Neural progenitor cell (in vitro differentiated cells): Measurements from ENCODE around the gene ATP6V0D1. TPM values are rescaled to one million over a fixed set of nuclear protein-coding genes. Genes with fewer than 3 reads are reported as not detected.
"Not testable (repeated sequence)": the region's sequence is repeated elsewhere in the genome, so short reads cannot be mapped to it uniquely, and the experiment has no call there.

Experiments used
- DNase-seq: peaks from one replicate; pipeline ENCODE4 v3.0.0-alpha.2; 2016; ENCODE audit warnings: low spot score
- H2AFZ ChIP-seq: fragments of 200-600 bp; sonication (generic); replicated peaks from 2 replicates; pipeline ENCODE4 v1.6.1; 2016; ENCODE audit warnings: antibody characterized with exemption
- H3F3A ChIP-seq: fragments of 200-600 bp; sonication (generic); 2 replicates; pipeline ENCODE4 v1.6.1; 2016; ENCODE audit warnings: antibody characterized with exemption, low read depth
- H3K27ac ChIP-seq: fragments of 200-600 bp; sonication (generic); 2 replicates; pipeline ENCODE4 v1.5.1; 2016; ENCODE audit warnings: mild to moderate bottlenecking
- H3K27me3 ChIP-seq: fragments of 200-600 bp; sonication (generic); 2 replicates; pipeline ENCODE4 v1.6.1; 2016; ENCODE audit warnings: mild to moderate bottlenecking, moderate library complexity
- H3K36me3 ChIP-seq: fragments of 200-600 bp; sonication (generic); 2 replicates; pipeline ENCODE4 v1.5.1; 2016
- H3K4me1 ChIP-seq: fragments of 200-600 bp; sonication (generic); 2 replicates; pipeline ENCODE4 v1.6.1; 2016; ENCODE audit warnings: mixed run types
- H3K4me2 ChIP-seq: fragments of 200-600 bp; sonication (generic); 2 replicates; pipeline ENCODE4 v1.6.1; 2016
- H3K4me3 ChIP-seq: fragments of 200-600 bp; sonication (generic); 2 replicates; pipeline ENCODE4 v1.5.1; 2016
- H3K79me2 ChIP-seq: fragments of 200-600 bp; sonication (generic); 2 replicates; pipeline ENCODE4 v1.6.1; 2016; ENCODE audit warnings: low read depth
- H3K9ac ChIP-seq: fragments of 200-600 bp; sonication (generic); 2 replicates; pipeline ENCODE4 v1.6.1; 2016
- H3K9me3 ChIP-seq: fragments of 200-600 bp; sonication (generic); 2 replicates; pipeline ENCODE4 v1.5.1; 2016; ENCODE audit warnings: low read depth
- H4K20me1 ChIP-seq: fragments of 200-600 bp; sonication (generic); 2 replicates; pipeline ENCODE4 v1.6.1; 2016; ENCODE audit warnings: low read depth
- H3K27ac Mint-ChIP-seq: 3 replicates; pipeline ENCODE4 v1.8.0; 2021; ENCODE audit warnings: mixed read lengths
- H3K27me3 Mint-ChIP-seq: 2 replicates; pipeline ENCODE4 v1.8.0; 2022; ENCODE audit warnings: low read depth, mild to moderate bottlenecking, inconsistent platforms, moderate library complexity, mixed read lengths; ENCODE audit not compliant: insufficient read depth
- H3K36me3 Mint-ChIP-seq: 3 replicates; pipeline ENCODE4 v1.8.0; 2021; ENCODE audit warnings: mixed read lengths
- H3K4me1 Mint-ChIP-seq: 3 replicates; pipeline ENCODE4 v1.8.0; 2021; ENCODE audit warnings: mixed read lengths
- H3K4me3 Mint-ChIP-seq: 3 replicates; pipeline ENCODE4 v1.8.0; 2021; ENCODE audit warnings: mild to moderate bottlenecking, moderate library complexity, mixed read lengths
- H3K9me3 Mint-ChIP-seq: 3 replicates; pipeline ENCODE4 v1.8.0; 2020; ENCODE audit warnings: mixed read lengths
- CTCF ChIP-seq: fragments of 200-600 bp; sonication (generic); IDR thresholded peaks from 2 replicates; pipeline ENCODE4 v1.5.1; 2017; ENCODE audit warnings: antibody characterized with exemption, mild to moderate bottlenecking
- EZH2 ChIP-seq: fragments of 200-600 bp; sonication (generic); IDR thresholded peaks from 2 replicates; pipeline ENCODE4 v1.6.1; 2017; ENCODE audit warnings: antibody characterized with exemption, mild to moderate bottlenecking, moderate library complexity
- EZH2phosphoT487 ChIP-seq: fragments of 200-600 bp; sonication (generic); IDR thresholded peaks from 2 replicates; pipeline ENCODE4 v1.6.1; 2017; ENCODE audit warnings: antibody characterized with exemption
- total RNA-seq: library from RNA; depleted of rRNA; stranded (reverse); fragments of >200 nt; gene quantifications from 2 replicates; pipeline ENCODE4 v1.2.3, GENCODE V29; 2015; ENCODE audit warnings: low replicate concordance

Gene ATP6V0D1
- total RNA-seq, 1 donor from 2014 or later: 29.7 TPM

- H3K4me3 Mint-ChIP-seq: no peak overlapping the region
- peaks cover 9% of the 10 kb centered on the region for H3K4me1 Mint-ChIP-seq
- Histone ChIP-seq H3K36me3 (no peaks in the 10 kb centered on the region), H3F3A (peaks cover 5% of the 10 kb centered on the region), H2AFZ (no peak overlapping the region), H3K79me2 (no peaks in the 10 kb centered on the region), H3K4me1 (no peaks in the 10 kb centered on the region), H3K4me3 (no peak overlapping the region), H4K20me1 (no peaks in the 10 kb centered on the region), H3K27ac (no peak overlapping the region), H3K9ac (no peak overlapping the region), H3K27me3 (peaks cover 23% of the 10 kb centered on the region), H3K4me2 (no peak overlapping the region), H3K9me3 (no peaks in the 10 kb centered on the region)
- DNase-seq: no peak
- no peaks in the 10 kb centered on the region for H3K36me3 Mint-ChIP-seq
- no peaks in the 10 kb centered on the region for H3K9me3 Mint-ChIP-seq
- peak overlapping the region; percentile 25 for H3K27ac Mint-ChIP-seq
- peaks cover 6% of the 10 kb centered on the region for H3K27me3 Mint-ChIP-seq
- TF ChIP-seq EZH2phosphoT487 (no peak), EZH2 (no peak), CTCF (no peak)
These were observed 35.6 kb upstream of the ATP6V0D1 start for GRCh38 chr16:67516296-67517154.

- Histone ChIP-seq H3K4me2 (no peak overlapping the region), H3K27ac (no peak overlapping the region), H3K79me2 (no peaks in the 10 kb centered on the region), H3F3A (no peaks in the 10 kb centered on the region), H3K36me3 (no peaks in the 10 kb centered on the region), H3K4me3 (no peak overlapping the region), H3K4me1 (no peaks in the 10 kb centered on the region), H4K20me1 (no peaks in the 10 kb centered on the region), H3K9ac (no peak overlapping the region), H3K27me3 (peaks cover 22% of the 10 kb centered on the region), H3K9me3 (no peaks in the 10 kb centered on the region), H2AFZ (no peak overlapping the region)
- Mint-ChIP-seq H3K27me3 (peaks cover 4% of the 10 kb centered on the region), H3K27ac (no peak overlapping the region), H3K4me3 (no peak overlapping the region), H3K36me3 (no peaks in the 10 kb centered on the region), H3K4me1 (peaks cover 5% of the 10 kb centered on the region), H3K9me3 (no peaks in the 10 kb centered on the region)
- TF ChIP-seq CTCF (peak; percentile 74), EZH2phosphoT487 (no peak)
- DNase-seq: peak; percentile 83
These were observed 33.4 kb upstream of the ATP6V0D1 start for GRCh38 chr16:67514382-67514828.

GRCh38 chr16:67513892-67514291, 32.9 kb upstream of the ATP6V0D1 start:
- H4K20me1 ChIP-seq, H3K4me3 ChIP-seq, H3K27ac ChIP-seq, H2AFZ ChIP-seq, H3K4me1 Mint-ChIP-seq, H3K27me3 Mint-ChIP-seq, H3K27ac Mint-ChIP-seq, DNase-seq, H3K79me2 ChIP-seq, H3K9ac ChIP-seq, H3K9me3 Mint-ChIP-seq, H3K4me2 ChIP-seq, H3K4me3 Mint-ChIP-seq, H3K9me3 ChIP-seq, H3F3A ChIP-seq, H3K36me3 ChIP-seq, H3K4me1 ChIP-seq, H3K36me3 Mint-ChIP-seq: not testable (repeated sequence)
- H3K27me3 ChIP-seq: peaks cover 20% of the 10 kb centered on the region

- H3K36me3 Mint-ChIP-seq: no peaks in the 10 kb centered on the region
- Histone ChIP-seq H3K27me3 (peaks cover 4% of the 10 kb centered on the region), H3F3A (no peaks in the 10 kb centered on the region), H3K4me2 (no peak overlapping the region), H3K9ac (no peak overlapping the region), H3K9me3 (no peaks in the 10 kb centered on the region), H2AFZ (no peak overlapping the region), H3K27ac (no peak overlapping the region), H3K36me3 (no peaks in the 10 kb centered on the region), H3K4me3 (no peak overlapping the region), H3K79me2 (no peaks in the 10 kb centered on the region), H4K20me1 (no peaks in the 10 kb centered on the region), H3K4me1 (peaks cover 6% of the 10 kb centered on the region)
- no peak overlapping the region for H3K4me3 Mint-ChIP-seq
- TF ChIP-seq EZH2 (no peak), EZH2phosphoT487 (no peak), CTCF (no peak)
- peaks cover 2% of the 10 kb centered on the region for H3K27me3 Mint-ChIP-seq
- no peaks in the 10 kb centered on the region for H3K9me3 Mint-ChIP-seq
- H3K27ac Mint-ChIP-seq: no peak overlapping the region
- H3K4me1 Mint-ChIP-seq: no peaks in the 10 kb centered on the region
- no peak for DNase-seq
These were observed 28.1 kb upstream of the ATP6V0D1 start for GRCh38 chr16:67509016-67509415.
